Measurements from ENCODE around the gene SRBD1.

The SRBD1 gene

DNA sequence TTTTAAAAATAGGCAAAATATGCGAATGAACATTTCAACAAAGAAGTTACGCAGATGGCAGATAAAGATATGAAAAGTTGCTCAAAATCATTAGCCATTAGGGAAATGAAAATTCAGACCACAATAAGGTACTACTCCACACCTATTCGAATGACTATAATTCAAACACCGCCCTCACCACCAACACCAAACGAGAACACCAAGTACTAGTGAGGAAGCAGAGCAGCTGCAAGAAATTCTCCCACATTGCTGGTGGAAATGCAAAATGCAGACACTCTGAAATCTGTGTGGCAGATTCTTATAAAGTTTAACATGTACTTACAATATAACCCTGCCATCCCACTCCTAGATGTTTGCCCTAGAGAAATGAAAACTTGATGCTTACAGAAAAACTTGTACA lies 23.2 kb upstream of the SRBD1 start:
- no peak for DNase-seq

GRCh38 chr2:45631955-45632354 lies 20.9 kb upstream of the SRBD1 start:
- DNase-seq = no peak

GRCh38 chr2:45631319-45631718 lies 20.3 kb upstream of the SRBD1 start:
- no peak for DNase-seq

DNA sequence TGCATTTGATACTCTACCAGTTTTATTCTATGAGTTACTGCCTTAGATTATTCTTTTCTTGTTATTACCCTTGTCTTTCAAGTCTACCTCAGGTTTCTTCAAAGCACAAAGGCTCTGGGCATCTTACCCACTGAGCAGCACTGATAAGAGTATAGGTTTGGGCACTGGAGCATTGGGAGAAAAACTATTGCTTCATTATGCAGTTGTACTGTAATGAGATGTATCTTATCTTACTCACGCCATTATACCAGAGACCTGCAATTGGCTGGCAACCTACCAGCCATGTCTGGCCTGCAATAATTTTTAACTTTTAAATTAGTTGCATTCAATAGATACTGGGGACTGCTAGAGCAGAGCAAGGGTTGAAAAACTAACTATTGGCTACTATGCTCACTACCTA lies 18.9 kb upstream of the SRBD1 start:
- no peak for DNase-seq

GRCh38 chr2:45627911-45628310 lies 16.8 kb upstream of the SRBD1 start:
- no peak for DNase-seq

- no peak for DNase-seq
These were observed 15.5 kb upstream of the SRBD1 start for GRCh38 chr2:45626387-45627221.

DNA sequence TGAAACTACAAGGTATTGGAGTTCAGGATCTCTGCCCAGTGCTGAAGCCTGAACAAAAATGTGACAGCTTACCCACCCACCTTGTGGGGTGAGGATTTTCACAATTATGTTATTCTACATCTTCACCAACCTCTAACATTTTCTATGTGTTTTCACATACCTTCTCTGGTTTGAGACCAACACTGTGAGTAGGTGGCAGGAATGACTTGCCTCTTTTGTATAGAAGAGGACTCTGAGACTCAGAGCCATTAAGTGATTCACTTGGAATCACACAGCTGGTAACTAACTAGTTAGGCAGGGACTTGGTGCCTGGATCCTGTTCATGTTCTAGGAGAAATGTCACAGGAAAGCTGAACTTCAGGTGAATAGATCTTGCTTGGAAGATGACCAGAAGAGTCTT lies 14.8 kb upstream of the SRBD1 start:
- no peak for DNase-seq

DNA sequence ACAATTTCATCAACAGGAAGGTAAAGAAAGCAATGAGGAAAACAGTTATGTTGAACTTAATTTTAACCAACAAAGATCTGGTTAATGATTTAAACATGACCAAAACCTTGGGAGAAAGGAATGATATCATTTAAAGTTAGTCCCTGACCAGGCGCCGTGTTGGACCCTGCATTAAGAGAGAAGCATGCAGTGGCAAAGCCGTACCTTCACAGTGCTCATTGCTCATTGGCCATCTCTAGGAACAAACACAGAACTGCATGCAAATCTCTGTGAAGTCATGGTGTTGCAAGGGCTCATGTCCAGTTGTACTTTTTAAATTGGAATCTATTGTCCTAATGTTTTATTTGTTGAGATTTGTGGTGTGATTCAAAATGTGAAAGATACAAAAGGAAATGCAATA lies 12.0 kb upstream of the SRBD1 start:
- no peak for DNase-seq

DNA sequence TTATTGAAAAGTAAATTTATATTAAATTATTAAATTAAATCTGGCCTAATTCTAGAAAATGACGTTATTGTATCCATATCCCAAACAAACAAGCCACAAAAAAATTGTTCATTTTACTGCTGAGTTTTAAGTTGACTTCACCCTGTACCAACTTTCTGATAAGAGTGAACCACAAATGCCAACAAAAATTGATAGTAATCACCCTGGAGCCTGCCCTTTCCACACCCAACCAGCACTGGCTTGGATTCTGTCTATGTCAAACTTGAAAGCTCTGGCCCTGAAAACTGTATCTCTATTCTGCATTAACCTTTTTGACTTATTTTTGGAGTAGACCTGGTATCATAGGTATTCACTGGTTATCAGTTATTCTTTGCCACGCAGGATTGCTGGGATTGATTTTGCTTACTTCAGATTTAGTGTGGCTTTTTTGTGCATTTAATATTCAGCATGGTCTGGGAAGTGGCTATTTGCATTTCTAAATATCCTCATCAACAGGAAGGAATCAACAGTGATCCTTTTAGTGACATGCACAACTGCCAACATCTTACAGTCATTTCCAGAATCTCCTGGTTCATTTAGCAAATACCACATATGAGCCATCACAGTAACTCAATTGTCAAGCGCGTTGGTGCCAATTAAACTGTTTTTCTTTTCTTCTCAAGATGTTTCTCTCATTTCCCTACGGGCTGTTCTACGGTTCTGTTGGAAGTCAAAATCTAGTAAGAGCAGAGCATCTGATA lies 11.4 kb upstream of the SRBD1 start:
- DNase-seq = no peak

- DNase-seq = no peak
These were observed 6.4 kb upstream of the SRBD1 start for GRCh38 chr2:45617496-45617895.

GRCh38 chr2:45616658-45617411 lies 5.8 kb upstream of the SRBD1 start:
- no peak for DNase-seq

GRCh38 chr2:45614871-45615415 lies 3.9 kb upstream of the SRBD1 start:
- no peak for DNase-seq

DNA sequence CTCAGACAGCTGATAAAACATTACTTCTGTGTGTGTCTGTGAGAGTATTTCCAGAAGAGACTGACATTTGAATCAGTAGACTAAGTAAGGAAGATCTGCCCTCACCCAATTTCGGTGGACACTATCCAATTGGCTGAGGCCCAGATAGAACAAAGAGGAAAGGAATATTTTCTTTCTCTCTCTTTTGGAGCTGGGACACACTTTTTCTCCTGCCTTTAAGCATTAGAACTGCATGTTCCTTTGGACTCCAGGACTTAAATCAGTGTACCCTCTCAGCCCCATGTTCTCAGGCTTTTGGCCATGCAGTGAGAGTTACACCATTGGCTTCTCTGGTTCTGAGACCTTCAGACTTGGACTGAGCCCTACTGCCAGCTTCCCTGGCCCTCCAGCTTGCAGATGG lies 3.3 kb upstream of the SRBD1 start:
- no peak for DNase-seq

DNA sequence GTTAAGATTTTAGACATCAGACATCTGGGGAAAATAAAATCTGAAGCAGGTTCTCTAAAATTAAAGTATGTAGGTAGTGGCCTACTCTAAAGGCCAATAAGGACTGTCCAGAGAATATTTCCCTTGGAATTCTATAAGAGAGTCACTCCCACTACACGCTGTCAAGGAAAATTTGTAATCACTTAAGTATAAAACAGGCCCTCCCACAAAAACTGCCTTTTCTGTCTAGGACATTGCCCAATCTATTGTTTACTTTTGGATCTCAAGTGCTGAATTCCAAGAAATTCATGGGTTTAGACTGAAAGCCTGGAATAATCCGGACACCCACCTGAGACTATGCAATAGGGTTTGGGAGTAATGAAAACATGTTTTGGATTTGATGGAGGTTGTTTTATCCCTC lies 1.7 kb upstream of the SRBD1 start:
- DNase-seq = no peak

- no peak for DNase-seq
These were observed 1.2 kb upstream of the SRBD1 start for GRCh38 chr2:45612285-45612684.

DNA sequence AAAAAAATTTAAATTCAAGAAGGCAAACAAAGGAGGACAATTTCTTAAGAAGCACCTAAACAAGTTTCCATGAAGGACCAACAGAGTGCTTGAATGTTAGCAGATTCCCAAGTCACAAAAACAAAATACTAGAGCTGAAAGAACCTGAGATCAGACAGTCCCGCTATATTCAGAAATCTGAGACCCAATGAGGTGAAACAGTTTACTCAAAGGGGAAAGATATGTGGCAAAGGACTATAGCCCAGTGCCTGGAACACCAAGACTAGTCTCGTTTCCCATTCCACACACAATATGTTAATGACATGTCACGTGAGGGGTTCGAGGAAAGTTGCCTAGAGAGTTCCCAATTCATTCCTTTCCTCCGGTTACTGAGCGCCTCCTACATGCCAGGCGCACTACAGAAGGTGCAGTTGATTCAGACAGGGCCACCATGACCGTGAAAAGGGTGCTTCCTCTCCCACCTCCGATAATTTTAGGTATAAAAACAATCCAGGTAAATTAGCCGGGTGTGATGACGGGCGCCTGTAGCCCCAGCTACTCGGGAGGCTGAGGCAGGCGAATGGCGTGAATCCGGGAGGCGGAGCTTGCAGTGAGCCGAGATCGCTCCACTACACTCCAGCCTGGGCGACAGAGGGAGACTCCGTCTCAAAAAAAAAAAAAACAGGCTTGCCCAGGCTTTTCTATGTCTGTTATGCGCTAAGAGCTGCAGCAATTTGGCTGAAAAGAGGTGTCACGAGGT lies 617 bp downstream of the SRBD1 start:
- peak; percentile 25 for DNase-seq

GRCh38 chr2:45607701-45608100 lies 3.4 kb downstream of the SRBD1 start:
- no peak for DNase-seq

DNA sequence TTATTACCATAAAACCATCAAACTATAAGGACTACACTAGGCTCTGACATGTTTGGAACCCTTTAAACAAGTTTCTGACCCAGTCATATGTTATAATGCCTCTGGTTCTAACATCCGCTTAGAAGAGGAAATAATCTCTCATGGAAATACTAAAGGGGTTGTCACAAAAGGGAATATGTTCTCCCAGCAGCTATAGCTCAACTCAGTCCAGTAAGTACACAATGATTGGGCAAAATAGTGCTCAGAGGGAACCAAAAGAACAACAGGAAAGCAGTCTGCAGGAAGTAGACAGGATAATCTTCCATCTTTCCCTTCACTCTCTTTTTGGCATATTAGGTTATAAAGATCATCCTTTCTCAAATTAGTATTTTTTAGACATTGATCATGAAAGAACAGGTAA lies 4.3 kb downstream of the SRBD1 start:
- DNase-seq = no peak

GRCh38 chr2:45605116-45605515 lies 6.0 kb downstream of the SRBD1 start:
- DNase-seq = no peak

DNA sequence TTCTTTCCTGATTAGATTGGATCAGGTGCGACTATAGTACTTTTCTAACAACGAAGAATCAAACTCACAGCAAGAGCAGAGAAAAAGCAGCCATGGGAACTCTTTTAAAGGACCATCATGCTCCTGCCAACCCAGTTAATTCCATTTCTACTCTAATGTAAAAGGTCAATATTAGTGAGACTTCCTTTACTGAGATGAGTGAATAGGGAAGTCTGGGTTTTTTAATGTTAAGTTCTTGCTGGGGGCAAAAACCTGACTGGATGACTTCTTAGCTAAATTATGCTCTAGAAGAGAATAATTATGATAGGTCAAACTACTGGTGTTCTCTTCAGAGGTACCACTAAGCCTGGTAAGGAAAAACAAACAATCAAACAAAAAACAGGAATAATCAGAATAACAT lies 8.4 kb downstream of the SRBD1 start:
- DNase-seq = no peak

DNA sequence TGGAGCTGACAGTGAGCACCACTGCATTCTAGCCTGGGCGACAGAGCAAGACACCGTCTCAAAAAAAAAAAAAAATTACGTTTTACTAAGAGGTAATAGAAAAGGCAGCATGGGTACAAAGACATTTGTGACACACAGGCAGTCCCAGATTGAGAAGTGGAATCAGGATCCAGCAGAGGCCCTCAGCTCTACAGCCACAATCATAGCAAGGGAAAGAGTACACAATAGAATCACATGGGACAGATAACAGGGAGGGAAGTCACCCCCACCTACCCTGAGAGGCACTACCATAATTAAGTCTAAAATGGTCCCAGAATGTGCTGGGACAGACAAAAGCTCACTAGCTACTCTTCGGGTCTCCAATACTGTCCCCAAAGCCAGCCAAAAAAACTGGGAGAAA lies 12.5 kb downstream of the SRBD1 start:
- no peak for DNase-seq

GRCh38 chr2:45596761-45597160 lies 14.3 kb downstream of the SRBD1 start:
- no peak for DNase-seq
